ENCODE results near the gene CEACAM16.
"Not testable (repeated sequence)": the region's sequence is repeated elsewhere in the genome, so short reads cannot be mapped to it uniquely, and the experiment has no call there.

Gene CEACAM16

GRCh38 chr19:44675521-44675920, 23.4 kb upstream of the CEACAM16 start:
- DNase-seq (ENCODE audit: low read depth in 2 of 2) = no peak

- DNase-seq (ENCODE audit: low read depth in 2 of 2) = no peak
Observed at GRCh38 chr19:44677019-44677811, 21.7 kb upstream of the CEACAM16 start.

- no peak for DNase-seq (ENCODE audit: low read depth in 2 of 2)
Observed at GRCh38 chr19:44680536-44680935, 18.4 kb upstream of the CEACAM16 start.

- no peak for DNase-seq (ENCODE audit: low read depth in 2 of 2)
Observed at GRCh38 chr19:44681992-44682790, 16.8 kb upstream of the CEACAM16 start.

- no peak for DNase-seq (ENCODE audit: low read depth in 2 of 2)
Observed at GRCh38 chr19:44682807-44683206, 16.1 kb upstream of the CEACAM16 start.

- no peak for DNase-seq (ENCODE audit: low read depth in 2 of 2)
Observed at GRCh38 chr19:44683434-44684210, 15.3 kb upstream of the CEACAM16 start.

GRCh38 chr19:44684396-44684795, 14.6 kb upstream of the CEACAM16 start:
- DNase-seq (ENCODE audit: low read depth in 2 of 2) = not testable (repeated sequence)

GRCh38 chr19:44684892-44685863, 13.8 kb upstream of the CEACAM16 start:
- DNase-seq (ENCODE audit: low read depth in 2 of 2) = no peak

GRCh38 chr19:44685877-44686276, 13.1 kb upstream of the CEACAM16 start:
- no peak for DNase-seq (ENCODE audit: low read depth in 2 of 2)

GRCh38 chr19:44686896-44687295, 12.1 kb upstream of the CEACAM16 start:
- DNase-seq (ENCODE audit: low read depth in 2 of 2) = no peak

- DNase-seq (ENCODE audit: low read depth in 2 of 2) = no peak
Observed at GRCh38 chr19:44687888-44688287, 11.1 kb upstream of the CEACAM16 start.

- peak; percentile 40 to 58 for DNase-seq (ENCODE audit: low read depth in 2 of 2)
Observed at GRCh38 chr19:44689290-44690130, 9.4 kb upstream of the CEACAM16 start.

- DNase-seq (ENCODE audit: low read depth in 2 of 2) = no peak
Observed at GRCh38 chr19:44690131-44690440, 8.9 kb upstream of the CEACAM16 start.

GRCh38 chr19:44692379-44692721, 6.6 kb upstream of the CEACAM16 start:
- no peak for DNase-seq (ENCODE audit: low read depth in 2 of 2)

GRCh38 chr19:44694184-44694579, 4.8 kb upstream of the CEACAM16 start:
- DNase-seq (ENCODE audit: low read depth in 2 of 2) = no peak

- DNase-seq (ENCODE audit: low read depth in 2 of 2) = no peak
Observed at GRCh38 chr19:44696939-44697669, 1.8 kb upstream of the CEACAM16 start.

- DNase-seq (ENCODE audit: low read depth in 2 of 2) = no peak
Observed at GRCh38 chr19:44697670-44698034, 1.3 kb upstream of the CEACAM16 start.

GRCh38 chr19:44700547-44700946, 1.6 kb downstream of the CEACAM16 start:
- no peak for DNase-seq (ENCODE audit: low read depth in 2 of 2)

GRCh38 chr19:44701228-44701627, 2.3 kb downstream of the CEACAM16 start:
- DNase-seq (ENCODE audit: low read depth in 2 of 2) = no peak

Measured in stimulated activated CD8-positive, alpha-beta memory T cell treated with anti-CD3 and anti-CD28 coated beads, Interleukin-15, amount 100 ng/mL, for 4 hours (primary cell).